Naive B cell (primary cell): ENCODE measurements around the gene GRAMD2B. TPM values are rescaled to one million over a fixed set of nuclear protein-coding genes. Genes with fewer than 3 reads are reported as not detected.

Experiments
- ATAC-seq, 2 donors: fragments of 150-1000 bp; cut with Tn5 transposase; 2 replicates each; pipeline ENCODE4 v1.10.0; 2021; ENCODE audit warnings: low read depth in 2 of 2, mild to moderate bottlenecking in 2 of 2, moderate library complexity in 2 of 2
- DNase-seq: peaks from one replicate; pipeline ENCODE4 v3.0.0; 2022
- H3K27ac Mint-ChIP-seq, 6 donors: one replicate each; pipeline ENCODE4 v1.8.0; 2020 to 2022; ENCODE audit warnings: mild to moderate bottlenecking in 6 of 6, mixed read lengths in 6 of 6, moderate library complexity in 5 of 6, inconsistent platforms in 2 of 6
- H3K27me3 Mint-ChIP-seq, 3 donors: one replicate each; pipeline ENCODE4 v1.8.0; 2021 to 2022; ENCODE audit warnings: mixed read lengths in 3 of 3, mild to moderate bottlenecking in 1 of 3
- H3K36me3 Mint-ChIP-seq, 2 donors: one replicate each; pipeline ENCODE4 v1.8.0; 2020 to 2022; ENCODE audit warnings: mixed read lengths in 2 of 2, inconsistent platforms in 1 of 2, mild to moderate bottlenecking in 1 of 2
- H3K4me1 Mint-ChIP-seq, 3 donors: one replicate each; pipeline ENCODE4 v1.8.0; 2020 to 2022; ENCODE audit warnings: mixed read lengths in 3 of 3, inconsistent platforms in 1 of 3, mild to moderate bottlenecking in 1 of 3, moderate library complexity in 1 of 3
- H3K4me3 Mint-ChIP-seq, 8 donors: one replicate each; pipeline ENCODE4 v1.8.0; 2020 to 2022; ENCODE audit warnings: mild to moderate bottlenecking in 8 of 8, mixed read lengths in 8 of 8, moderate library complexity in 8 of 8, inconsistent platforms in 2 of 8
- H3K9me3 Mint-ChIP-seq, 7 donors: one replicate each; pipeline ENCODE4 v1.8.0; 2020 to 2022; ENCODE audit warnings: mixed read lengths in 7 of 7, mild to moderate bottlenecking in 5 of 7, inconsistent platforms in 2 of 7, moderate library complexity in 1 of 7
- polyA plus RNA-seq, 6 donors: library from polyadenylated mRNA; unstranded; fragments of 300-500 nt; fragmentation: Illumina TruSeq; gene quantifications; one replicate each; pipeline ENCODE4 v1.2.3, GENCODE V29; 2021; ENCODE audit warnings: low read depth in 6 of 6

Gene GRAMD2B
- polyA plus RNA-seq, 6 donors from 2014 or later: 0.65 to 2.6 (median 1.2) TPM

DNA sequence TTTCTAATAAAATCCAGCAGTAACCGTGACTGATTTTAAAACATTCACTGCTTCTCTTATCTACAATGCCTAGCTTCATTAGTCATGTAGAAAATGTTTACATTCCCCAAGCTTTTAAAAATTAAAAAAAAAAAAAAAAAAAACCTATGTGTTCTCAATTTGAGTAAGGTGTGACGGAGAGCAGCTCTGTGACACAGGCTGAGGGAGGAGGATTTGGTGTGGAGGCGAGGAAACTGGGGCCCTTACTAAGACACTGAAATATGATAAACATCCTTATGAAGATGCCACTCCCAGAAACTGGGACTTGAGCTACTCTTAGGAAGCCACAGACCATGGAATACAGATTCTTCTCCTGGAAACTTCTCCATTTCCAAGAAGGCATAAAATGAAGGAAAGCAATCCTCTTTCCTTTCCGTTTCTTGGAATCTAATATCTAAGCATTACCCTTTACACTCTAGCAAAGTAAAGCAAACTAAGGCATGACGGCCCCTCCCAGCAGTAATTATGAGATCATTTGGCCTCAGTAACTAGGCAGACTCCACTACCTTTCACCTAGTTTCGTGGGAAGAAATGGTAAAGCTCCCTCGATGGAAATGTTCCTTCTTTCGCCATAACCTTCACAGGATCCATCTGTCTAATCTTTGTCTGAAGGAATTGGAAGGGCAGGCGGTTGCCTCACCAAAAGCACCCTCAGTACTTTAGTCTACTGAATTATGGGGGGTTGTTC, 23.5 kb downstream of the GRAMD2B start:
- Mint-ChIP-seq H3K9me3 (no peaks in the 10 kb centered on the region), H3K27ac (no peak overlapping the region)
- no peak for ATAC-seq

DNA sequence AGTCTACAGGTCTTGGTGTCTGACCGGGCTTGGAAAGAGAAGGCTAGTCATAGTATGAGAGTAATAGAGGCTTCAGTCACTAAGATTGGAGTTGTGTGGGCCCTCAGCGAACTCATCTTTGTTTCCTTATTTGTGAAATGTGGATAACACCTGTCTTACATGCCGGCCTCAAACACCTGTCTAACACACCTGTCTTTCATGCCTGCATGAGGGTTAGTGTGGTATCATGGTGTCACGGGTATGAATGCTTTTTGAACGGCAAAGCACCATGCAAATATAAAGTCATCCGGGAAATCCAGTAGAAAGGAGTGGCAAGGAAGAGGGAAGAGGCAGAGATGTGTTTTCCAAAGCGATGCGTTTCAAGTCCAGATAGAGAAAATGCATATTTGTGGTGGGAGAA, 25.5 kb downstream of the GRAMD2B start:
- ATAC-seq (no peak), DNase-seq (no peak)
- Mint-ChIP-seq H3K27me3 (no peaks in the 10 kb centered on the region), H3K4me3 (peak overlapping the region in 1 of 8 donors; percentile 56), H3K4me1 (peaks cover 4 to 11% (median 11%) of the 10 kb centered on the region in 3 donors), H3K9me3 (no peaks in the 10 kb centered on the region), H3K36me3 (no peaks in the 10 kb centered on the region), H3K27ac (peak overlapping the region in 2 of 6 donors; percentile 12 to 27)

More for the DNA sequence above, 23.5 kb downstream of the GRAMD2B start:
- peaks cover 4 to 11% (median 11%) of the 10 kb centered on the region in 3 donors for H3K4me1 Mint-ChIP-seq
- no peaks in the 10 kb centered on the region for H3K27me3 Mint-ChIP-seq
- no peak overlapping the region for H3K4me3 Mint-ChIP-seq
- no peaks in the 10 kb centered on the region for H3K36me3 Mint-ChIP-seq
- no peak for DNase-seq

- DNase-seq (no peak), ATAC-seq (peak; percentile 61 to 73)
- Mint-ChIP-seq H3K4me3 (peak overlapping the region in 4 of 8 donors; percentile 59 to 74 (median 68)), H3K4me1 (peaks cover 4 to 11% (median 11%) of the 10 kb centered on the region in 3 donors), H3K27me3 (no peaks in the 10 kb centered on the region), H3K9me3 (no peaks in the 10 kb centered on the region), H3K36me3 (no peaks in the 10 kb centered on the region), H3K27ac (peak overlapping the region in 5 of 6 donors; percentile 44 to 83 (median 67))
Observed at GRCh38 chr5:126449751-126450271, 26.6 kb downstream of the GRAMD2B start.

GRCh38 chr5:126450346-126450745, 27.1 kb downstream of the GRAMD2B start:
- Mint-ChIP-seq H3K4me1 (peaks cover 4 to 11% (median 11%) of the 10 kb centered on the region in 3 donors), H3K9me3 (no peaks in the 10 kb centered on the region), H3K36me3 (no peaks in the 10 kb centered on the region), H3K27ac (peak overlapping the region in 2 of 6 donors; percentile 7 to 44), H3K4me3 (peak overlapping the region in 5 of 8 donors; percentile 59 to 74 (median 66)), H3K27me3 (no peaks in the 10 kb centered on the region)
- ATAC-seq (peak; percentile 41 to 42), DNase-seq (no peak)

- Mint-ChIP-seq H3K27ac (peak overlapping the region in 1 of 6 donors; percentile 31), H3K9me3 (no peaks in the 10 kb centered on the region), H3K36me3 (no peaks in the 10 kb centered on the region), H3K4me1 (peaks cover 4 to 11% (median 11%) of the 10 kb centered on the region in 3 donors), H3K4me3 (no peak overlapping the region), H3K27me3 (no peaks in the 10 kb centered on the region)
- no peak for ATAC-seq
- DNase-seq: no peak
Observed at GRCh38 chr5:126450907-126451306, 27.7 kb downstream of the GRAMD2B start.

GRCh38 chr5:126452477-126452876, 29.3 kb downstream of the GRAMD2B start:
- Mint-ChIP-seq H3K4me3 (no peak overlapping the region), H3K4me1 (peaks cover 4 to 11% (median 11%) of the 10 kb centered on the region in 3 donors), H3K27ac (peak overlapping the region in 1 of 6 donors; percentile 47), H3K27me3 (no peaks in the 10 kb centered on the region), H3K36me3 (no peaks in the 10 kb centered on the region), H3K9me3 (no peaks in the 10 kb centered on the region)
- no peak for ATAC-seq
- no peak for DNase-seq

DNA sequence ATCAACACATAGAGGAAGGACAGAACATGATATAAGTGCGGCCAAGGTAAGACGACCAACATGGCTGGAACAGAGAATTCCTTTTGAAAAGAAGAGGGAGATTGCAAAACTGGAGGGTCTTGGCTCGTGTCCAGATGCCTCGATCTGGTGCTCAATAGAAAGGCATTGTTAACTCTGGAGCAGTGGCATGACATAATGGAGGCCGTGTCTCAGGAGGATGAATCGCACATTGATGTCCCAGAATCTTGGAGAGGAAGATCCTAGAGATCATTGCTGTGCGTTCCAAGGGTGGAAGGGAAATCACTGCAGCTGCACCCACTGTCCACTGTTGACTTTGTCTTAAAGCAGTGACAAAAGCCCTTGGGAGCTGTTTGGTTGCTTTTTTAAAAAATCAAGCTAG, 30.9 kb downstream of the GRAMD2B start:
- Mint-ChIP-seq H3K36me3 (no peaks in the 10 kb centered on the region), H3K4me1 (peaks cover 4 to 11% (median 8%) of the 10 kb centered on the region in 3 donors), H3K27ac (no peak overlapping the region), H3K4me3 (no peak overlapping the region), H3K9me3 (no peaks in the 10 kb centered on the region), H3K27me3 (no peaks in the 10 kb centered on the region)
- DNase-seq: no peak
- no peak for ATAC-seq

GRCh38 chr5:126454535-126454934, 31.3 kb downstream of the GRAMD2B start:
- Mint-ChIP-seq H3K27me3 (no peaks in the 10 kb centered on the region), H3K4me1 (peaks cover 3 to 10% (median 8%) of the 10 kb centered on the region in 3 donors), H3K4me3 (no peak overlapping the region), H3K36me3 (no peaks in the 10 kb centered on the region), H3K27ac (no peak overlapping the region), H3K9me3 (no peaks in the 10 kb centered on the region)
- ATAC-seq: no peak
- no peak for DNase-seq

- peaks cover 2 to 3% (median 2%) of the 10 kb centered on the region in 3 donors for H3K4me1 Mint-ChIP-seq
- no peak for DNase-seq
- no peak overlapping the region for H3K27ac Mint-ChIP-seq
- no peak overlapping the region for H3K4me3 Mint-ChIP-seq
- no peak for ATAC-seq
- no peaks in the 10 kb centered on the region for H3K36me3 Mint-ChIP-seq
- H3K27me3 Mint-ChIP-seq: no peaks in the 10 kb centered on the region
- H3K9me3 Mint-ChIP-seq: no peaks in the 10 kb centered on the region
Observed at GRCh38 chr5:126455264-126455663, 32.1 kb downstream of the GRAMD2B start.

GRCh38 chr5:126455728-126456127, 32.5 kb downstream of the GRAMD2B start:
- ATAC-seq: no peak
- no peaks in the 10 kb centered on the region for H3K4me1 Mint-ChIP-seq
- no peaks in the 10 kb centered on the region for H3K27me3 Mint-ChIP-seq
- H3K36me3 Mint-ChIP-seq: no peaks in the 10 kb centered on the region
- no peak overlapping the region for H3K27ac Mint-ChIP-seq
- H3K4me3 Mint-ChIP-seq: no peak overlapping the region
- no peak for DNase-seq
- no peaks in the 10 kb centered on the region for H3K9me3 Mint-ChIP-seq

GRCh38 chr5:126456217-126456820, 33.1 kb downstream of the GRAMD2B start:
- no peaks in the 10 kb centered on the region for H3K27me3 Mint-ChIP-seq
- H3K27ac Mint-ChIP-seq: peak overlapping the region in 1 of 6 donors; percentile 63
- H3K36me3 Mint-ChIP-seq: no peaks in the 10 kb centered on the region
- no peak overlapping the region for H3K4me3 Mint-ChIP-seq
- ATAC-seq (no peak), DNase-seq (no peak)
- H3K4me1 Mint-ChIP-seq: peaks cover 0 to under 1% (median 0%) of the 10 kb centered on the region in 3 donors
- H3K9me3 Mint-ChIP-seq: no peaks in the 10 kb centered on the region

GRCh38 chr5:126460459-126460858, 37.2 kb downstream of the GRAMD2B start:
- H3K36me3 Mint-ChIP-seq: no peaks in the 10 kb centered on the region
- DNase-seq: no peak
- H3K27ac Mint-ChIP-seq: peak overlapping the region in 1 of 6 donors; percentile 60
- H3K9me3 Mint-ChIP-seq: no peaks in the 10 kb centered on the region
- peaks cover 8 to 14% (median 10%) of the 10 kb centered on the region in 3 donors for H3K4me1 Mint-ChIP-seq
- ATAC-seq: no peak
- H3K4me3 Mint-ChIP-seq: peak overlapping the region in 2 of 8 donors; percentile 37 to 40
- no peaks in the 10 kb centered on the region for H3K27me3 Mint-ChIP-seq

DNA sequence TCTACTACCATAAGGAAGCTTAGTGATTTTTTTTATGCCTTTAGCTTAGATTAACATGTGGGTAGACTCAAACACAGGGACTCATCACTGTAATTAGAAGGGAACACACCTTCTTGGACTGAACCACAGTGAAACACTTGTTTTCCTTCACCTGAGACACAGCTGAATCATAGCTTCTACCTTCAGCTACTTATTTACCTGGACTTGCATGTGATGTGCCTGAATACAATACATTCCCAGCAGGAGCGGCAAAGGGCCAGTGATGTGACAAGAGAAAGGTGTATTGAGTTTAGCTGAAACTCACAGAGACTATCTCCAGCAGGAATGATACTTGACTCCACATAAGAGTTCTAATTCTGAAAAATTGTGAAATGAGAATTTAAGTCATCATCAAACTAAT, 37.8 kb downstream of the GRAMD2B start:
- H3K27me3 Mint-ChIP-seq: no peaks in the 10 kb centered on the region
- no peak for DNase-seq
- H3K36me3 Mint-ChIP-seq: no peaks in the 10 kb centered on the region
- no peak for ATAC-seq
- no peaks in the 10 kb centered on the region for H3K9me3 Mint-ChIP-seq
- H3K4me3 Mint-ChIP-seq: no peak overlapping the region
- H3K4me1 Mint-ChIP-seq: peaks cover 8 to 14% (median 10%) of the 10 kb centered on the region in 3 donors
- H3K27ac Mint-ChIP-seq: peak overlapping the region in 2 of 6 donors; percentile 53 to 60

DNA sequence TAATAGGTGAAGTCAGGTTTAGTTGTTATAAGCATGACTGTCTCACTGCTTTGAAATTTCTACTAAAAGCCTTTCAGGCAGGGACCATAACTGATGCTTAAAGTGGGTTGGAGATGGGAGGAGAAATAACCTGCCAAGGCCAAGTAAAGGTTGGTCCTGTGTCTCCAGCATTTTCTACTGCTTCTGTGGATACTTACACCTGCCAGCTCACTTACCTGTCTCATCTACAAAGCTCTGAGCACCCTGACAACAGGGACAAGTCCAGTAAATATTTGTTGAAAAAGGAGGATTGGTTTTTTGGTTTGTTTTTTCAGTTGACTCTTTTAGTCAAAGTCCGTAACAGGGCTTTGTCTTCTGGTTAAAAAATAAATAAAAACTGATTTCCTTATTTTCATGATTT, 38.6 kb downstream of the GRAMD2B start:
- no peak for DNase-seq
- Mint-ChIP-seq H3K27me3 (no peaks in the 10 kb centered on the region), H3K4me1 (peaks cover 8 to 14% (median 10%) of the 10 kb centered on the region in 3 donors), H3K9me3 (no peaks in the 10 kb centered on the region), H3K36me3 (no peaks in the 10 kb centered on the region), H3K27ac (peak overlapping the region in 3 of 6 donors; percentile 34 to 86 (median 82)), H3K4me3 (peak overlapping the region in 5 of 8 donors; percentile 24 to 67 (median 28))
- peak in 1 of 2 donors; percentile 17 for ATAC-seq
